SK-N-MC (cell line): ENCODE results near the gene CDKN2AIP.

Source experiments
- EZH2 ChIP-seq: fragments of 200-600 bp; sonication (generic); IDR thresholded peaks from one replicate; pipeline ENCODE4 v1.6.1; 2017; ENCODE audit warnings: antibody characterized with exemption
- POLR2AphosphoS5 ChIP-seq: IDR thresholded peaks from 2 replicates; pipeline ENCODE4 v1.6.1; 2012; ENCODE audit warnings: mild to moderate bottlenecking, low read depth, low read length, borderline replicate concordance

DNA sequence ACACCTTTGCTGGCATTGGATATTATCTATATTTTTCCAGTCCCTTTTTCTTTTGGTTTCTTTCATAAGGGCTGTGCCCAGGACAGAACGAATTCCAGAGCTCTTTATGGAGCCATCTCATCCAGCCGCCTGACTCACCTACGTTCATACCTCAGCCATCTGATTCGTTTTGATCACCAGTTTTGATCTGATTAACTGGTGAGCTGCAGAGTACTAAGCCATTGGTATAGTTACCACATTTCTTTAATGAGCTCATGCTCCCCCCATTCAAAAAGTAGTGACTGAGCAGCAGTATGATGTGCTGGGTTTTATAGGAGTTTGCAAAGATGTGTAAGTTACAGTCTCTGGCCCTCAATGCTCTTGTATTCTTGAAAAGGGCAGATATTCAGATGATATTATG lies 43.0 kb upstream of the CDKN2AIP start:
- no peak for TF ChIP-seq POLR2AphosphoS5
- no peak for TF ChIP-seq EZH2
